ENCODE results near the gene FNDC3B.

FNDC3B gene

GRCh38 chr3:172159962-172160538, 120.7 kb downstream of the FNDC3B start:
- Mint-ChIP-seq H3K27me3 (no peaks in the 10 kb centered on the region), H3K4me1 (ENCODE audit: low read depth) (peaks cover 13% of the 10 kb centered on the region), H3K9me3 (no peaks in the 10 kb centered on the region), H3K27ac (no peak overlapping the region), H3K36me3 (ENCODE audit: low read depth) (no peaks in the 10 kb centered on the region), H3K4me3 (no peak overlapping the region)
- DNase-seq = no peak

DNA sequence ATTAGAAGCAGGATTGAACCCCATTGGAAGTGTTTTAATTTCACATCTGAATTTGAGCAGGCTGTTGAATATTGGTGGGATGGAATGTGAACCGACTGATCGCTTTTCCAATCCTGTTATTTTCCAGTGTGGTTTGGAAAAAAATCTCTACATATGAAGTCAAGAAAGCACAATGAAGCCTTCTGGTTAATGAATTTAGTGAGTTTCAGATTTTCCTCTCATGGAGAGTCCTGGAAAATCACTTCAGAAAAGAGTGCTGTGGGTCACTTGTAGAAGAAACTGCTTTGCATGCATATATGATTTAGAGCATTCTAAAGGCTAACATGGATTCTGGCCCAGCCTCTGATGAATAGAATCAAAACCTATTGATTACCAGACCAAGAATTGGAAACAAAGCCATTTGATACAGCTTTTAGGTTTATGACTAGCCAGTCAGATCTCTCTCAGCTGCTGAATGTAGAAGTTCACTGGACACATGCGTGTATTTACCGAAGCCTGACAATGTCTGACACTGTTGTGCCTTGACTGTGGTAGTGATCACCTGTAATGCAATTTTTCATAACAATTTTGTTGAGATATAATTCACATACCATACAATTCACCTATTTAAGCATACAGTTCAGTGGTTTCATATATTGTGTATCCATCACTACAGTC, 121.9 kb downstream of the FNDC3B start:
- no peaks in the 10 kb centered on the region for H3K9me3 Mint-ChIP-seq
- H3K4me1 Mint-ChIP-seq (ENCODE audit: low read depth) = peaks cover 6% of the 10 kb centered on the region
- H3K27me3 Mint-ChIP-seq = no peaks in the 10 kb centered on the region
- no peak overlapping the region for H3K27ac Mint-ChIP-seq
- no peaks in the 10 kb centered on the region for H3K36me3 Mint-ChIP-seq (ENCODE audit: low read depth)
- no peak overlapping the region for H3K4me3 Mint-ChIP-seq
- DNase-seq = no peak

GRCh38 chr3:172161959-172162358, 122.6 kb downstream of the FNDC3B start:
- DNase-seq = no peak
- no peaks in the 10 kb centered on the region for H3K36me3 Mint-ChIP-seq (ENCODE audit: low read depth)
- no peak overlapping the region for H3K27ac Mint-ChIP-seq
- no peaks in the 10 kb centered on the region for H3K9me3 Mint-ChIP-seq
- no peaks in the 10 kb centered on the region for H3K27me3 Mint-ChIP-seq
- no peak overlapping the region for H3K4me3 Mint-ChIP-seq
- peaks cover 6% of the 10 kb centered on the region for H3K4me1 Mint-ChIP-seq (ENCODE audit: low read depth)

DNA sequence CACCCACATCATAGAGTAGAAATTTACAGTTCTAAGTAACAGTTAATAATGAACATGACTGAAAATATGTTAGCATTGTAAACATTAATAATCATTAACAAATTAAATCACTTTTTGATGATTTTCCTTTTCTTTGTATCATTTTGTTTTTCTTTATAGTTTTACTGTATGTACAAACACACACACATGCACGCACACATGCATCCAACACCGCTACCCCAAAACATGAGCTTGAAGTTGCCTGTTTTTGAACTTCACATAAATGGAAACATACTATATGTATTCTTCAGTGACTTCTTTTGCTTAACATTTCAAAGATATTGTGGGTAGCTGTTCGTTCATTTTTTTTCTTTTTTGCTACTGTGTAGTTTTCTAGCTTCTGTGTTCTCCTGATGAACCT, 123.9 kb downstream of the FNDC3B start:
- Mint-ChIP-seq H3K36me3 (ENCODE audit: low read depth) (no peaks in the 10 kb centered on the region), H3K27me3 (no peaks in the 10 kb centered on the region), H3K4me3 (no peak overlapping the region), H3K9me3 (no peaks in the 10 kb centered on the region), H3K27ac (no peak overlapping the region), H3K4me1 (ENCODE audit: low read depth) (peaks cover 6% of the 10 kb centered on the region)
- DNase-seq = no peak

GRCh38 chr3:172164620-172165362, 125.4 kb downstream of the FNDC3B start:
- no peak overlapping the region for H3K4me3 Mint-ChIP-seq

GRCh38 chr3:172166261-172166660, 126.9 kb downstream of the FNDC3B start:
- no peak overlapping the region for H3K27ac Mint-ChIP-seq
- H3K27me3 Mint-ChIP-seq = no peaks in the 10 kb centered on the region
- H3K36me3 Mint-ChIP-seq (ENCODE audit: low read depth) = peaks cover 5% of the 10 kb centered on the region
- DNase-seq = no peak
- H3K9me3 Mint-ChIP-seq = no peaks in the 10 kb centered on the region
- no peak overlapping the region for H3K4me3 Mint-ChIP-seq
- H3K4me1 Mint-ChIP-seq (ENCODE audit: low read depth) = peaks cover 9% of the 10 kb centered on the region

More at GRCh38 chr3:172164620-172165362, 125.4 kb downstream of the FNDC3B start:
- Mint-ChIP-seq H3K4me1 (ENCODE audit: low read depth) (peaks cover 9% of the 10 kb centered on the region), H3K27me3 (no peaks in the 10 kb centered on the region), H3K27ac (no peak overlapping the region), H3K9me3 (no peaks in the 10 kb centered on the region), H3K36me3 (ENCODE audit: low read depth) (peaks cover 5% of the 10 kb centered on the region)
- no peak for DNase-seq

GRCh38 chr3:172166890-172167289, 127.5 kb downstream of the FNDC3B start:
- Mint-ChIP-seq H3K9me3 (no peaks in the 10 kb centered on the region), H3K36me3 (ENCODE audit: low read depth) (peaks cover 5% of the 10 kb centered on the region), H3K4me1 (ENCODE audit: low read depth) (peaks cover 9% of the 10 kb centered on the region), H3K27me3 (no peaks in the 10 kb centered on the region), H3K4me3 (no peak overlapping the region), H3K27ac (no peak overlapping the region)
- DNase-seq = no peak

GRCh38 chr3:172167892-172168648, 128.7 kb downstream of the FNDC3B start:
- Mint-ChIP-seq H3K9me3 (no peaks in the 10 kb centered on the region), H3K27ac (no peak overlapping the region), H3K36me3 (ENCODE audit: low read depth) (peaks cover 5% of the 10 kb centered on the region), H3K4me3 (no peak overlapping the region), H3K27me3 (no peaks in the 10 kb centered on the region), H3K4me1 (ENCODE audit: low read depth) (peaks cover 12% of the 10 kb centered on the region)
- no peak for DNase-seq

DNA sequence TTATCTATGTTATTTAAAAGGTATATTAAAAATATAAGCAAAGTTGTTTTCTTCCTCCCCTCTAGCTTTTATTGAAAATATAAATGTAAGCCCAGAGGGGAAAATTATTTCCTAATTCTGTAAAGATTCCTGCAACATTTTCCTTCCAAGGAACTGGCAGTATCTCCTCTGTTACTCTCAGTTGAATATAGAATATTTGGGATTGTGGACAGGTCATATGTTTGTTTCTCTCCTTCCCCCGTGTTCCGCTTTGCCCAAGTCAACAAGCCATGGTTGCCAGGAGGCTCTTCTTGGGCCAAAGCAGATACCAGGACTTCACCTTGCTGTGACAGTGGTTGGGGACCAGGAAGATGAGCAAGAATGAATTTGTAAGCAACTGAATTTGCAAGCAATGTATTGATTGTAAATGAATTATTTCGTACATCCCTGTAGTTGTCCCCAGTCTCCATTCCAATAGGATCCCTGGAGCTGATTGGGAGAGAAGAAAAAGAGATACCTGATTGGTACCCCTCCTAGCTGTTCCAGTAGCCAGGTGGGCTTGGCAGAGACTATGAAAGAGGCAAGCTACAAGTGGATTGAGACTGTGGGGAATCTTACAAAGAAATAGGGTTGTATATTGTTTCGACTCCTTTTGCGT, 130.8 kb downstream of the FNDC3B start:
- no peaks in the 10 kb centered on the region for H3K9me3 Mint-ChIP-seq
- peaks cover 20% of the 10 kb centered on the region for H3K4me1 Mint-ChIP-seq (ENCODE audit: low read depth)
- no peak overlapping the region for H3K4me3 Mint-ChIP-seq
- DNase-seq = no peak
- H3K27me3 Mint-ChIP-seq = no peaks in the 10 kb centered on the region
- peaks cover 8% of the 10 kb centered on the region for H3K36me3 Mint-ChIP-seq (ENCODE audit: low read depth)
- no peak overlapping the region for H3K27ac Mint-ChIP-seq

DNA sequence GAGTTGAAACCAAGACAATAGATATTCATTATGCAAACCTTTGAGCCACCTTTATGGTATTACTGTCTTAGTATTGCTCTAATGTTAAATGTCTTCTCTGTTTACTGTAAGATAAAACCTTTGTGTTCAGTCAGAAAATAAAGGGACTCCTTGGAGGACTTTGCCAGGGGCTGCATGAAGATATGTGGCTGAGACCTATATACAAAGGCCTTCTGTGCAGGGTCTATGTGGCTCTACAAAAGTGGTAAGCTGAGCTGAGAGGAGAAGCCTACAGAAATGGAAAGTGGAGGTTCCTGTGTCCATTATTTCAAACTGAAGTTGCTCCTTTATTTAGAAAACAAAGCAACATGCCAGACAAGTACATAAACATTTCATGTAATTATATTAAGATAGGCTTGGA, 131.5 kb downstream of the FNDC3B start:
- Mint-ChIP-seq H3K27ac (no peak overlapping the region), H3K36me3 (ENCODE audit: low read depth) (peaks cover 8% of the 10 kb centered on the region), H3K9me3 (no peaks in the 10 kb centered on the region), H3K27me3 (no peaks in the 10 kb centered on the region), H3K4me1 (ENCODE audit: low read depth) (peaks cover 20% of the 10 kb centered on the region), H3K4me3 (no peak overlapping the region)
- no peak for DNase-seq

GRCh38 chr3:172171396-172172075, 132.2 kb downstream of the FNDC3B start:
- peaks cover 8% of the 10 kb centered on the region for H3K36me3 Mint-ChIP-seq (ENCODE audit: low read depth)
- no peak overlapping the region for H3K27ac Mint-ChIP-seq
- H3K4me3 Mint-ChIP-seq = no peak overlapping the region

DNA sequence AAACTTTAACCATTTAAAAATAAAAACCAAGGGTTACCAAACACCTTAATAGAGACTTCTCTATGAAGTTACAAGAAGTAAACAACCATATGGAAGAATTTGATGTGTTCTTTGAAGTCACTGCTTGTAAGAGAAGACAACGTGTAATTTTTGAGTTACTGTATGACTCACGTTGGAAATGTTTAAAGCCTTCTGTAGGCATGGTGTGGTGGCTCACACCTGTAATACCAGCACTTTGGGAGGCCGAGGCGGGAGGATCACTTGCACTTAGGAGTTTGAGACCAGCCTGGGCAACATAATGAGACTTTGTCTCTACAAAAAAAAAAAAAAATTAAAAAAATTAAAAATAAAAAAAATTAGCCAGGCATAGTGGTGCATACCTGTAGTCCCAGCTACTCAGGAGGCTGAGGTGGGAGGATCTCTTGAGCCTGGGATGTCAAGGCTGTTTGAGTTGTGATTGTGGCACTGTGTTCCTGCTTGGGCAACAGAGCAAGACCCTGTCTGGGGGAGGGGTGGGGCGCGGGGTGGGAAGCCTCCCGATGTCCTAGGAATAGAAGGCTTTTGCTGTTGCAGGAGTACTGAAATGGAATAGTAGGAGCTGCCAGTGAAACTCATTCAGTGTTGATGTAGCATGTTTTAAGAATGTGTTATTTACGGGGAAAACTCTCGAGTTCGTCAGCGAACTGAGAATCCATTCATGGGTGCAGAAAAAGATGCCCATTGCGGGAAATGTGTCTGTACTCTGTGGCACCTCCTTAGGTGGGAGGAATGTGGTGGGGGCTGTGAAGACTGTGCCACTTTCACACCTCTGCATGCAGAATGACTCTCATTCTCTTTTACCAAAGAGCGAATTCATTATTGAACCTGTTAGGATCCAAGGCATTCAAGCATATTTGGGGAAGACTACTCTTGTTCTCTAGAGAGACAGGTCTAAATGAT, 134.2 kb downstream of the FNDC3B start:
- Mint-ChIP-seq H3K9me3 (no peaks in the 10 kb centered on the region), H3K27me3 (no peaks in the 10 kb centered on the region), H3K27ac (no peak overlapping the region), H3K4me1 (ENCODE audit: low read depth) (peaks cover 18% of the 10 kb centered on the region), H3K36me3 (ENCODE audit: low read depth) (peaks cover 11% of the 10 kb centered on the region), H3K4me3 (no peak overlapping the region)
- DNase-seq = no peak

More at GRCh38 chr3:172171396-172172075, 132.2 kb downstream of the FNDC3B start:
- Mint-ChIP-seq H3K27me3 (no peaks in the 10 kb centered on the region), H3K9me3 (no peaks in the 10 kb centered on the region), H3K4me1 (ENCODE audit: low read depth) (peaks cover 20% of the 10 kb centered on the region)
- DNase-seq = no peak
